DOHH2 (cell line): ENCODE data around the gene TMEM72.
A peak's percentile ranks its signal among the peaks of the same experiment; 100 is the strongest.

Experiments
- H3F3A ChIP-seq: fragments of 200-600 bp; sonication (generic), shearing (Covaris generic); 2 replicates; pipeline ENCODE4 v1.6.0; 2016; ENCODE audit warnings: antibody characterized with exemption, mild to moderate bottlenecking; ENCODE audit not compliant: control insufficient read depth, insufficient read depth
- H3K27ac ChIP-seq: fragments of 200-600 bp; sonication (generic); 2 replicates; pipeline ENCODE4 v1.5.1; 2014; ENCODE audit warnings: low read depth, mild to moderate bottlenecking, low read length, moderate library complexity
- H3K27me3 ChIP-seq: fragments of 200-600 bp; sonication (generic); 2 replicates; pipeline ENCODE4 v1.6.1; 2014; ENCODE audit warnings: mild to moderate bottlenecking, low read length, mixed read lengths; ENCODE audit not compliant: control insufficient read depth
- H3K36me3 ChIP-seq: fragments of 200-600 bp; sonication (generic); 2 replicates; pipeline ENCODE4 v1.6.1; 2014; ENCODE audit warnings: mild to moderate bottlenecking, low read length, moderate library complexity, mixed read lengths; ENCODE audit not compliant: control insufficient read depth
- H3K4me1 ChIP-seq: fragments of 200-600 bp; sonication (generic); 2 replicates; pipeline ENCODE4 v1.6.1; 2014; ENCODE audit warnings: mild to moderate bottlenecking, low read length, mixed read lengths; ENCODE audit not compliant: control insufficient read depth
- H3K4me2 ChIP-seq: fragments of 200-600 bp; sonication (generic); 2 replicates; pipeline ENCODE4 v1.6.0; 2014; ENCODE audit warnings: mild to moderate bottlenecking, low read length, moderate library complexity
- H3K4me3 ChIP-seq: fragments of 200-600 bp; sonication (generic); 2 replicates; pipeline ENCODE4 v1.5.1; 2014; ENCODE audit warnings: mild to moderate bottlenecking, low read length, mixed read lengths
- H3K79me2 ChIP-seq: fragments of 200-600 bp; sonication (generic); 2 replicates; pipeline ENCODE4 v1.6.1; 2014; ENCODE audit warnings: mild to moderate bottlenecking, low read length, mixed read lengths; ENCODE audit not compliant: control insufficient read depth
- H3K9me2 ChIP-seq: fragments of 200-600 bp; sonication (generic); replicated peaks from 2 replicates; pipeline ENCODE4 v1.6.1; 2014; ENCODE audit warnings: mild to moderate bottlenecking, low read length, mixed read lengths; ENCODE audit not compliant: control insufficient read depth
- H3K9me3 ChIP-seq: fragments of 200-600 bp; sonication (generic); 2 replicates; pipeline ENCODE4 v1.6.1; 2014; ENCODE audit warnings: antibody characterized with exemption, low read length, mixed read lengths; ENCODE audit not compliant: control insufficient read depth, insufficient read depth
- H4K20me1 ChIP-seq: fragments of 200-600 bp; sonication (generic); 2 replicates; pipeline ENCODE4 v1.6.0; 2014; ENCODE audit warnings: low read depth, mild to moderate bottlenecking, antibody characterized with exemption, low read length, moderate library complexity; ENCODE audit not compliant: control insufficient read depth, insufficient read depth
- EZH2phosphoT487 ChIP-seq: fragments of 200-600 bp; sonication (generic); IDR thresholded peaks from 2 replicates; pipeline ENCODE4 v1.6.1; 2017; ENCODE audit warnings: borderline replicate concordance, mild to moderate bottlenecking, antibody characterized with exemption, low read length, moderate library complexity, mixed read lengths
- TF ChIP-seq, protein P1 (sequence below): fragments of 200-600 bp; sonication (generic); IDR thresholded peaks from one replicate; pipeline ENCODE4 v1.5.1; 2014; ENCODE audit warnings: antibody characterized with exemption, mild to moderate bottlenecking, low read depth, low read length; ENCODE audit not compliant: poor library complexity, severe bottlenecking

TMEM72 gene

DNA sequence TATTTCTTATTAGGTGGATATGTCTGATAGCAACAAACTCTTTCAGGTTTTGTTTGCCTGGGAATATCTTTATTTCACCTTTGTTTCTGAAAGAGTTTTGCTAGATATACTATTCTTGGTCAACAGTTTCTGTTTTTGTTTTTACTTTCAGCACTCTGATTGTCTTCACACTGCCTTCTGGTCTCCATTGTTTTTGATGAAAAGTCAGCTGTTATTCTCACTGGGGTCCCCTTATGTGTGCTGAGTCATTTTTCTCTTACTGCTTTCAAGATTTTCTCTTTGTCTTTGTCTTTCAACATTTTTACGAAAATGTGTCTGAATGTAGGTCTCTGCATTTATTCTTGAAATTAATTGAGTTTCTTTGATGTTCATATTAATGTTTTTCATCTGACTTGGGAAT lies 33.2 kb downstream of the TMEM72 start:
- no peaks in the 10 kb centered on the region for H3F3A ChIP-seq
- no peak overlapping the region for H3K27ac ChIP-seq
- H3K4me1 ChIP-seq: peaks cover 20% of the 10 kb centered on the region
- no peaks in the 10 kb centered on the region for H3K79me2 ChIP-seq
- no peaks in the 10 kb centered on the region for H3K9me2 ChIP-seq
- no peak for TF ChIP-seq EZH2phosphoT487
- TF ChIP-seq, protein P1, sequence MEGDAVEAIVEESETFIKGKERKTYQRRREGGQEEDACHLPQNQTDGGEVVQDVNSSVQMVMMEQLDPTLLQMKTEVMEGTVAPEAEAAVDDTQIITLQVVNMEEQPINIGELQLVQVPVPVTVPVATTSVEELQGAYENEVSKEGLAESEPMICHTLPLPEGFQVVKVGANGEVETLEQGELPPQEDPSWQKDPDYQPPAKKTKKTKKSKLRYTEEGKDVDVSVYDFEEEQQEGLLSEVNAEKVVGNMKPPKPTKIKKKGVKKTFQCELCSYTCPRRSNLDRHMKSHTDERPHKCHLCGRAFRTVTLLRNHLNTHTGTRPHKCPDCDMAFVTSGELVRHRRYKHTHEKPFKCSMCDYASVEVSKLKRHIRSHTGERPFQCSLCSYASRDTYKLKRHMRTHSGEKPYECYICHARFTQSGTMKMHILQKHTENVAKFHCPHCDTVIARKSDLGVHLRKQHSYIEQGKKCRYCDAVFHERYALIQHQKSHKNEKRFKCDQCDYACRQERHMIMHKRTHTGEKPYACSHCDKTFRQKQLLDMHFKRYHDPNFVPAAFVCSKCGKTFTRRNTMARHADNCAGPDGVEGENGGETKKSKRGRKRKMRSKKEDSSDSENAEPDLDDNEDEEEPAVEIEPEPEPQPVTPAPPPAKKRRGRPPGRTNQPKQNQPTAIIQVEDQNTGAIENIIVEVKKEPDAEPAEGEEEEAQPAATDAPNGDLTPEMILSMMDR: no peak
- H3K27me3 ChIP-seq: peaks cover 6% of the 10 kb centered on the region; the same call in 1 of the 2 replicates
- H3K36me3 ChIP-seq: no peaks in the 10 kb centered on the region
- no peaks in the 10 kb centered on the region for H4K20me1 ChIP-seq
- H3K4me2 ChIP-seq: no peak overlapping the region
- peaks cover 17% of the 10 kb centered on the region for H3K9me3 ChIP-seq
- no peak overlapping the region for H3K4me3 ChIP-seq

DNA sequence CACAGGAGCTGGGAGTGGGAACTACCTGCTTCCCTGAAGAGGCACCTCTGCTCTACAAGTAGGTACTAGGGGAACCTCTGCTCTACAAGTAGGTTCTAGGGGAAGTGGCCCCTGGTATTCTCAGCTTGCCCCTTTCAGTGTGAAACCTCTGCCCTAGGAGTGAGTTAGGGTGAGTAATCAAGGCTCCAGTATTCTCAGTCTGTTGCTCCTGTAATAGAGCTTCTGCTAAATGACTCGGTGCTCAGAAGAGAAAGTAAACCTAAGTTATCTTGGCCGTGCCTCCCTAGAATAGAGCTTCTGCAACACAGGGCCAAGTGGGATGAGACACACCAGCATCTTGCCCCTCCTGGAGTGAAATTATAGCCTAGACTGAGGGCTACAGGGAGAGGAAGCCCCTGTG lies 35.1 kb downstream of the TMEM72 start:
- H3K9me3 ChIP-seq: peaks cover 17% of the 10 kb centered on the region
- no peaks in the 10 kb centered on the region for H3K9me2 ChIP-seq
- no peaks in the 10 kb centered on the region for H3F3A ChIP-seq
- H4K20me1 ChIP-seq: no peaks in the 10 kb centered on the region
- no peak overlapping the region for H3K27ac ChIP-seq
- H3K27me3 ChIP-seq: 0 out of 2 replicates have a peak, but pooled peaks cover 3% of the 10 kb centered on the region
- H3K4me3 ChIP-seq: no peak overlapping the region
- no peak overlapping the region for H3K4me2 ChIP-seq
- H3K4me1 ChIP-seq: peaks cover 24% of the 10 kb centered on the region
- H3K79me2 ChIP-seq: no peaks in the 10 kb centered on the region
- no peaks in the 10 kb centered on the region for H3K36me3 ChIP-seq
- TF ChIP-seq, protein P1: no peak
- TF ChIP-seq EZH2phosphoT487: no peak

DNA sequence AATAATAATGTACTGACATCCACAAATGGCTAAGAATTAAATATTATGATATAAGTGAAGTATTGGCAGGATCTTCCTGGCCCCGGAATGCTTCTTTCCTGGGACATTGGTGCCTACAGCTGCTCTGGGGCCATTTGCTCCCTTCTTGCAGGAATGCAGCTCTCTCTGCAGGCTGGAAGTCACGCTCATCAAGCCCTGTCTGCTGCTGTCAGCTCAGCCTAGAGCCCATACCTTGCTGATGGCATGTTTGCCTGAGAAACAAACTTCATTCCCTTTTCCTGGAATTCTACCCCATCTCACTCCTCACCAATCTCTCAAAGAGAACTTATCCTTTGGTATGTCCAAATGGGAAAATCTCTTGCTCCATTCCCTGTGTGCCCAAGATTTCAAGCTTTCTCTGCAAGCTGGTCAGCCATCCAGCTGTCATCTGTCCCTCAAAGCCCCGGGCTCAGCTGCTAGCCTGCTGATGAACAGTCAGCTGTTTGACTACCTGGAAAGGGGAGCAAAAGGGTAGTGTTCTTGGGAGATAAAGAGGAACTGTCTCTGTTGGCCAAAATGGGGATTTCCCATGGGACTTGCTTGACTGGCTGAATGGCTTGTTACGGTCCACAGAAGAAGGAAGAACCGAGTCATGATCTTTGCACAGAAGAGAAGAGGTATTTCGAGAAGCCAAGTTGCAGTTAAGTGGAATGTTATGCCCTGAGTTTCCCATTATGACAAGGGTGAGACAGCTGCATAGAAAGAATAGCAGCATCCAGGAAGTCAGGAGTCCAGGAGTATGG lies 36.4 kb downstream of the TMEM72 start:
- Histone ChIP-seq H3K4me1 (peaks cover 24% of the 10 kb centered on the region), H3K4me2 (peak overlapping the region; percentile 33), H3K79me2 (no peaks in the 10 kb centered on the region), H3K9me3 (peaks cover 17% of the 10 kb centered on the region), H4K20me1 (no peaks in the 10 kb centered on the region), H3K27ac (no peak overlapping the region), H3K27me3 (no peaks in the 10 kb centered on the region), H3K4me3 (no peak overlapping the region), H3F3A (no peaks in the 10 kb centered on the region), H3K36me3 (no peaks in the 10 kb centered on the region), H3K9me2 (no peaks in the 10 kb centered on the region)
- TF ChIP-seq EZH2phosphoT487: no peak
- TF ChIP-seq, protein P1: no peak
